OCI-LY1 (cell line): ENCODE results near the gene CD19.

Experiments used
- EZH2 ChIP-seq: fragments of 200-600 bp; sonication (generic), shearing (Covaris generic); IDR thresholded peaks from 2 replicates; pipeline ENCODE4 v1.8.0; 2017; ENCODE audit warnings: borderline replicate concordance, mixed run types, mild to moderate bottlenecking, antibody characterized with exemption, low read length, moderate library complexity, mixed read lengths
- TF ChIP-seq, protein P1 (sequence below): fragments of 200-600 bp; sonication (generic), shearing (Covaris generic); IDR thresholded peaks from 2 replicates; pipeline ENCODE4 v1.5.1; 2017; ENCODE audit warnings: mild to moderate bottlenecking, antibody characterized with exemption, low read length, moderate library complexity, mixed read lengths

DNA sequence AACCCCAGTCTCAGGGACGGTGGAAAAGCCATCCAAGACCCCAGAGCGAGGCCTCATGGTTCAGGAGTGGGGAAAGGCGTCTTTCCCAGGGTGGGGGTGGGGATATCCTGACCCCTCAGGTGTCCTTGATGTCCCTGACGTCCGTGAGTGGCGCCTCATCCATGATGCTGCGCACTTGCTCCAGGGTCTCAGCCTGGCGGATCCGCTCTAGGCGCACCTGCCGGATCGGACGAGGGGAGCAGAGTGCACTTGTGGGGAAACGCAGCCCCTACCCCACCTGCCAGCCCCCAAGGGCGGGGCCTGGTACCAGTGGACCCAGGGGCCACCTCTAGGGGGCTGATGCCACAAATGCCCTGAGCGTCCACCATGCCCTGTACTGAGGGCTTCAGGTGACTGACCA, 26.9 kb upstream of the CD19 start:
- TF ChIP-seq, protein P1, sequence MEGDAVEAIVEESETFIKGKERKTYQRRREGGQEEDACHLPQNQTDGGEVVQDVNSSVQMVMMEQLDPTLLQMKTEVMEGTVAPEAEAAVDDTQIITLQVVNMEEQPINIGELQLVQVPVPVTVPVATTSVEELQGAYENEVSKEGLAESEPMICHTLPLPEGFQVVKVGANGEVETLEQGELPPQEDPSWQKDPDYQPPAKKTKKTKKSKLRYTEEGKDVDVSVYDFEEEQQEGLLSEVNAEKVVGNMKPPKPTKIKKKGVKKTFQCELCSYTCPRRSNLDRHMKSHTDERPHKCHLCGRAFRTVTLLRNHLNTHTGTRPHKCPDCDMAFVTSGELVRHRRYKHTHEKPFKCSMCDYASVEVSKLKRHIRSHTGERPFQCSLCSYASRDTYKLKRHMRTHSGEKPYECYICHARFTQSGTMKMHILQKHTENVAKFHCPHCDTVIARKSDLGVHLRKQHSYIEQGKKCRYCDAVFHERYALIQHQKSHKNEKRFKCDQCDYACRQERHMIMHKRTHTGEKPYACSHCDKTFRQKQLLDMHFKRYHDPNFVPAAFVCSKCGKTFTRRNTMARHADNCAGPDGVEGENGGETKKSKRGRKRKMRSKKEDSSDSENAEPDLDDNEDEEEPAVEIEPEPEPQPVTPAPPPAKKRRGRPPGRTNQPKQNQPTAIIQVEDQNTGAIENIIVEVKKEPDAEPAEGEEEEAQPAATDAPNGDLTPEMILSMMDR, result no peak
- TF ChIP-seq EZH2, result no peak
